HepG2 (cell line): ENCODE data around the gene NDUFB5. TPM values are rescaled to one million over a fixed set of nuclear protein-coding genes. Genes with fewer than 3 reads are reported as not detected.

Source experiments
- ATAC-seq: fragments of 200-7000 bp; cut with Tn5 transposase; 3 replicates; pipeline ENCODE4 v1.9.1; 2020; ENCODE audit warnings: mild to moderate bottlenecking, moderate library complexity
- BruUV-seq: library from RNA; stranded (reverse); fragments of 400-500 nt; replicated peaks from 2 replicates; lab custom pipeline; 2021; lab: Mats Ljungman, UMichigan
- CTCF ChIA-PET: fragments of 300-600 bp; formaldehyde crosslinking; extraction: SDS; loops from one replicate; lab custom pipeline; 2021; ENCODE audit warnings: low total read pairs, inconsistent platforms, low intra/inter-chr PET ratio; lab: Yijun Ruan, JAX
- POLR2A ChIA-PET: fragments of 350-600 bp; sonication (Branson Sonifier 250); formaldehyde crosslinking; loops from one replicate; lab custom pipeline; 2020; ENCODE audit warnings: antibody characterized with exemption, inconsistent platforms; lab: Yijun Ruan, JAX
- DNase-seq: peaks from one replicate; pipeline ENCODE4 v3.0.0-alpha.2; 2015; ENCODE audit warnings: low spot score
- FAIRE-seq: peaks from 3 replicates; lab custom pipeline; 2011; peaks lifted over from hg19 to GRCh38; lab: Jason Lieb, UNC
- H2AFZ ChIP-seq: one replicate; pipeline ENCODE4 v1.6.1; 2011; ENCODE audit warnings: low read length, inconsistent platforms
- H3K27ac ChIP-seq: fragments of 300-600 bp; 3 replicates; pipeline ENCODE4 v1.8.0; 2011; ENCODE audit warnings: mixed run types, mild to moderate bottlenecking, mixed read lengths, low read length, inconsistent platforms; ENCODE audit not compliant: insufficient read depth; ENCODE audit errors: extremely low read length
- H3K27me3 ChIP-seq, 2 experiments: fragments of 200-600 bp in 1 of 2; 2 replicates in 1 of 2; 3 replicates in 1 of 2; pipeline versions ENCODE4 v1.6.0 to v1.8.0; 2011; ENCODE audit warnings: low read length in 2 of 2, mild to moderate bottlenecking in 2 of 2, moderate library complexity in 2 of 2, inconsistent platforms in 1 of 2; ENCODE audit not compliant: insufficient read depth in 2 of 2, control insufficient read depth in 1 of 2
- H3K36me3 ChIP-seq, 2 experiments: fragments of 200-600 bp in 1 of 2; replicated peaks in 1 of 2; 2 replicates in 1 of 2; 3 replicates in 1 of 2; pipeline versions ENCODE4 v1.5.1 to v1.8.0; 2011; ENCODE audit warnings: low read length in 2 of 2, inconsistent platforms in 1 of 2; ENCODE audit not compliant: insufficient read depth in 2 of 2, control insufficient read depth in 1 of 2
- H3K4me1 ChIP-seq: 2 replicates; pipeline ENCODE4 v1.5.1; 2012; ENCODE audit warnings: low read length, inconsistent platforms; ENCODE audit not compliant: insufficient read depth
- H3K4me2 ChIP-seq: 2 replicates; pipeline ENCODE4 v1.6.0; 2011; ENCODE audit warnings: low read depth, low read length, inconsistent platforms
- H3K4me3 ChIP-seq, 3 experiments: fragments of 200-600 bp in 1 of 3; sonication (generic), shearing (Covaris generic) in 1 of 3; replicated peaks in 1 of 3; 2 replicates each; pipeline ENCODE4 v1.5.1; 2011 to 2016; ENCODE audit warnings: low read length in 3 of 3, inconsistent platforms in 2 of 3, low read depth in 2 of 3, mild to moderate bottlenecking in 2 of 3, control low read depth in 1 of 3, mixed read lengths in 1 of 3; ENCODE audit not compliant: insufficient read depth in 1 of 3
- H3K79me2 ChIP-seq: one replicate; pipeline ENCODE4 v1.6.1; 2011; ENCODE audit warnings: low read length, inconsistent platforms; ENCODE audit not compliant: insufficient read depth
- H3K9ac ChIP-seq: 2 replicates; pipeline ENCODE4 v1.6.0; 2011; ENCODE audit warnings: mild to moderate bottlenecking, low read depth, low read length, inconsistent platforms; ENCODE audit not compliant: insufficient read depth
- H3K9me3 ChIP-seq: 2 replicates; pipeline ENCODE4 v1.5.1; 2012; ENCODE audit warnings: mild to moderate bottlenecking, low read length
- H4K20me1 ChIP-seq: 2 replicates; pipeline ENCODE4 v1.6.0; 2011; ENCODE audit warnings: inconsistent platforms, mild to moderate bottlenecking, low read length, moderate library complexity; ENCODE audit not compliant: insufficient read depth
- ARNT2 ChIP-seq: sonication (generic); formaldehyde crosslinking; IDR thresholded peaks from 2 replicates; pipeline ENCODE4 v1.8.0; 2022; ENCODE audit warnings: mild to moderate bottlenecking, low read depth, missing genetic modification reagents, moderate library complexity
- BRCA1 ChIP-seq: sonication (generic); formaldehyde crosslinking; IDR thresholded peaks from 2 replicates; pipeline ENCODE4 v1.4.0; 2020; ENCODE audit warnings: missing genetic modification reagents
- CHD2 ChIP-seq: IDR thresholded peaks from 2 replicates; pipeline ENCODE4 v1.6.1; 2011; ENCODE audit warnings: low read depth, low read length, improper control_type of control experiment
- DNMT1 ChIP-seq: sonication (generic); formaldehyde crosslinking; IDR thresholded peaks from 2 replicates; pipeline ENCODE4 v1.5.1; 2020; ENCODE audit warnings: mild to moderate bottlenecking, missing genetic modification reagents
- ELF1 ChIP-seq: sonication (generic); formaldehyde crosslinking; IDR thresholded peaks from 2 replicates; pipeline ENCODE4 v1.4.0; 2020; ENCODE audit warnings: missing genetic modification reagents
- GABPA ChIP-seq, 2 experiments: IDR thresholded peaks; 2 replicates each; pipeline ENCODE4 v1.6.1; 2011 to 2016; ENCODE audit warnings: low read depth in 2 of 2, low read length in 1 of 2, missing biosample characterization in 1 of 2, missing genetic modification characterization in 1 of 2
- KLF6 ChIP-seq: IDR thresholded peaks from 2 replicates; pipeline ENCODE4 v1.8.0; 2016; ENCODE audit warnings: missing biosample characterization, missing genetic modification reagents
- NR2F1 ChIP-seq, 2 experiments: fragments of 450-650 bp in 1 of 2; formaldehyde crosslinking in 1 of 2; IDR thresholded peaks; 2 replicates each; pipeline versions ENCODE4 v1.5.0 to v1.6.1; 2016 to 2020; ENCODE audit warnings: mild to moderate bottlenecking in 1 of 2, missing compliant biosample characterization in 1 of 2, missing genetic modification reagents in 1 of 2, moderate library complexity in 1 of 2
- PHF8 ChIP-seq: sonication (generic); formaldehyde crosslinking; IDR thresholded peaks from 2 replicates; pipeline ENCODE4 v1.5.0; 2020; ENCODE audit warnings: missing genetic modification reagents
- REPIN1 ChIP-seq: sonication (generic); formaldehyde crosslinking; IDR thresholded peaks from 2 replicates; pipeline ENCODE4 v1.8.0; 2022; ENCODE audit warnings: missing genetic modification reagents, low read depth, mild to moderate bottlenecking, borderline replicate concordance
- SATB2 ChIP-seq: sonication (generic); formaldehyde crosslinking; IDR thresholded peaks from 2 replicates; pipeline ENCODE4 v1.5.0; 2020; ENCODE audit warnings: missing genetic modification reagents
- SIX4 ChIP-seq: sonication (generic); formaldehyde crosslinking; IDR thresholded peaks from 2 replicates; pipeline ENCODE4 v1.4.0; 2020; ENCODE audit warnings: missing genetic modification reagents
- ZNF383 ChIP-seq: sonication (generic); formaldehyde crosslinking; IDR thresholded peaks from 2 replicates; pipeline ENCODE4 v1.4.0; 2020; ENCODE audit warnings: missing genetic modification reagents, mild to moderate bottlenecking, borderline replicate concordance
- ZNF563 ChIP-seq: sonication (generic); formaldehyde crosslinking; IDR thresholded peaks from 2 replicates; pipeline ENCODE4 v1.8.0; 2022; ENCODE audit warnings: mild to moderate bottlenecking, moderate library complexity, missing genetic modification reagents
- WGBS: methylation state at CpG from one replicate; pipeline ENCODE4 v1.1.6; 2017; ENCODE audit warnings: low lambda C conversion rate; 5-methylcytosine and 5-hydroxymethylcytosine counted together
- in situ Hi-C: cut with HindIII; loops from 2 replicates; pipeline ENCODE4 v1.10.0; 2017; ENCODE audit warnings: low pct_unique_long_range_greater_than_20kb; ENCODE audit not compliant: extremely low pct_ligation_motif_present
- intact Hi-C: fragments of 100-400 bp; cut with micrococcal nuclease; formaldehyde crosslinking; loops from one replicate; pipeline ENCODE4 v1.10.0; 2022; ENCODE audit not compliant: unreplicated experiment
- polyA plus RNA-seq, 8 experiments: library from polyadenylated mRNA; depleted of rRNA in 3 of 8; stranded (reverse) in 7 of 8; unstranded in 1 of 8; fragments of >200 nt; fragmentation: Illumina TruSeq in 4 of 8; extraction: Trizol in 4 of 8; gene quantifications; 2 replicates each; pipeline versions ENCODE4 v1.2.1 to v1.2.3, GENCODE V29; 2011 to 2016; ENCODE audit warnings: low read depth in 4 of 8, missing spikeins in 1 of 8, mixed read lengths in 1 of 8; ENCODE audit not compliant: insufficient read depth in 1 of 8
- total RNA-seq, 5 experiments: library from RNA; depleted of rRNA; stranded (reverse); fragments of >200 nt; fragmentation: Illumina TruSeq; extraction: Trizol; gene quantifications; 2 replicates each; pipeline ENCODE4 v1.2.3, GENCODE V29; 2016; ENCODE audit warnings: low read depth in 1 of 5
- TF ChIP-seq, protein P1 (sequence below): sonication (generic); formaldehyde crosslinking; IDR thresholded peaks from 2 replicates; pipeline ENCODE4 v1.8.1; 2023; ENCODE audit warnings: mild to moderate bottlenecking, missing genetic modification reagents
- TF ChIP-seq, protein P2 (sequence below): sonication (generic); formaldehyde crosslinking; conservative IDR thresholded peaks from 2 replicates; pipeline ENCODE4 v1.5.0; 2020; ENCODE audit warnings: missing genetic modification reagents
- TF ChIP-seq, protein P3 (sequence below): fragments of 450-650 bp; IDR thresholded peaks from 2 replicates; pipeline ENCODE4 v1.6.1; 2016

The NDUFB5 gene
- total and polyA plus RNA-seq, 2 of the 13 experiments (the other 11 are each of a cell fraction or from before 2014, with no cell fraction given): 43.3 to 120 TPM

DNA sequence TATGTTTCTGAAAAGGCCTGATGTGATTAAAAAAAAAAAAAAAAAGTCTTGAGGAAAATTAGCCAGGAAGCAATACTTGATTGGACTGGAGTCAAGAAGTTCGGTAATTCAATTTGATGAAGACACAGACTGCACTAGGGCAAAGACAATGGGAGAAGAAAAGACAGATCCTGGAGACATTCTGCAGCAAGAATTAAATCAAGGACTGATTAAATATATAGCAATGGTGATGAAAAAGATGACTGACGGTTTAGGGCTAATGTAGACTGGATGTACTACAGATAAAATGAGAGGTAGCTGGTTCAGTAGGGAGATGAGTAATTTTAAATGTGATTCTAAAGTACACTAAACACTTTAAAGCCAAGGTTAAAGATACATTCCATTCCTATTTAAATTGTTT lies 13.9 kb upstream of the NDUFB5 start (continued):
- TF ChIP-seq, protein P1, sequence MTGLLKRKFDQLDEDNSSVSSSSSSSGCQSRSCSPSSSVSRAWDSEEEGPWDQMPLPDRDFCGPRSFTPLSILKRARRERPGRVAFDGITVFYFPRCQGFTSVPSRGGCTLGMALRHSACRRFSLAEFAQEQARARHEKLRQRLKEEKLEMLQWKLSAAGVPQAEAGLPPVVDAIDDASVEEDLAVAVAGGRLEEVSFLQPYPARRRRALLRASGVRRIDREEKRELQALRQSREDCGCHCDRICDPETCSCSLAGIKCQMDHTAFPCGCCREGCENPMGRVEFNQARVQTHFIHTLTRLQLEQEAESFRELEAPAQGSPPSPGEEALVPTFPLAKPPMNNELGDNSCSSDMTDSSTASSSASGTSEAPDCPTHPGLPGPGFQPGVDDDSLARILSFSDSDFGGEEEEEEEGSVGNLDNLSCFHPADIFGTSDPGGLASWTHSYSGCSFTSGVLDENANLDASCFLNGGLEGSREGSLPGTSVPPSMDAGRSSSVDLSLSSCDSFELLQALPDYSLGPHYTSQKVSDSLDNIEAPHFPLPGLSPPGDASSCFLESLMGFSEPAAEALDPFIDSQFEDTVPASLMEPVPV (CRISPR knock-in tag): no peak
- TF ChIP-seq ZNF383 (CRISPR knock-in tag) (no peak), BRCA1 (CRISPR knock-in tag) (no peak), ELF1 (CRISPR knock-in tag) (no peak), SIX4 (no peak), KLF6 (CRISPR knock-in tag) (no peak), SATB2 (no peak)
- TF ChIP-seq, all 625 proteins: peak for 0

DNA sequence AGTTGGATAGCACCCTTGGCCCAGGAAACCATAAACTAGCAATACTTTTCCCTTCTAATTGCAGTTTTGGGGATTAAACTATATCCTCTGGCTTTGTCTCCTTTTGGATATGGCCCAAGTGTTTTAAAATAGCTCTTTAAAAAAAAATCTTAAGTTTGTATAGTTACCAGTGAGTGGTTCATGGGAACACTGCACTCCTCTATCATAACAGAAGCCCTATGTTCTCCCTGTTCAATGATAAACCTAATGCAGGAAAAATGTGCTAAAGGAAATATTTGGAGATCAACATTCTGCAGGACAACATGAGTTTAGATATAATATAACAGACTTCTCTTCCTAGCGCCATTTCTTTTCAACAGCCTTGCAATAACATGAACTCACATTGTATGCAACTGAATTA lies 13.3 kb upstream of the NDUFB5 start:
- Histone ChIP-seq H3K4me3 (no peak overlapping the region), H3K27me3 (no peaks in the 10 kb centered on the region), H3K27ac (no peak overlapping the region), H3K4me2 (no peak overlapping the region), H3K4me1 (no peaks in the 10 kb centered on the region), H4K20me1 (no peaks in the 10 kb centered on the region), H3K79me2 (no peaks in the 10 kb centered on the region), H3K36me3 (peaks cover 7 to 79% of the 10 kb centered on the region in 2 experiments), H2AFZ (no peak overlapping the region), H3K9ac (no peak overlapping the region), H3K9me3 (no peaks in the 10 kb centered on the region)
- ChIA-PET POLR2A (no interaction called here), CTCF (no interaction called here)
- 92% methylated on average over 1 of the region's 1 CpG for WGBS
- intact Hi-C loops (no loop called here), in situ Hi-C loops (no loop called here)
- FAIRE-seq (no peak), ATAC-seq (no peak), DNase-seq (no peak)
- no TSS peak for BruUV-seq
- TF ChIP-seq, protein P2, sequence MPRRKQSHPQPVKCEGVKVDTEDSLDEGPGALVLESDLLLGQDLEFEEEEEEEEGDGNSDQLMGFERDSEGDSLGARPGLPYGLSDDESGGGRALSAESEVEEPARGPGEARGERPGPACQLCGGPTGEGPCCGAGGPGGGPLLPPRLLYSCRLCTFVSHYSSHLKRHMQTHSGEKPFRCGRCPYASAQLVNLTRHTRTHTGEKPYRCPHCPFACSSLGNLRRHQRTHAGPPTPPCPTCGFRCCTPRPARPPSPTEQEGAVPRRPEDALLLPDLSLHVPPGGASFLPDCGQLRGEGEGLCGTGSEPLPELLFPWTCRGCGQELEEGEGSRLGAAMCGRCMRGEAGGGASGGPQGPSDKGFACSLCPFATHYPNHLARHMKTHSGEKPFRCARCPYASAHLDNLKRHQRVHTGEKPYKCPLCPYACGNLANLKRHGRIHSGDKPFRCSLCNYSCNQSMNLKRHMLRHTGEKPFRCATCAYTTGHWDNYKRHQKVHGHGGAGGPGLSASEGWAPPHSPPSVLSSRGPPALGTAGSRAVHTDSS: no peak
- TF ChIP-seq GABPA (IDR thresholded peaks at IDR 0.05; ENCODE audit: low read depth, low read length): no peak
- no peak for TF ChIP-seq GABPA (CRISPR knock-in tag; IDR thresholded peaks at IDR 0.05; ENCODE audit: low read depth)
- no peak for TF ChIP-seq REPIN1 (CRISPR knock-in tag)
- TF ChIP-seq DNMT1 (CRISPR knock-in tag): no peak
- TF ChIP-seq, protein P3, sequence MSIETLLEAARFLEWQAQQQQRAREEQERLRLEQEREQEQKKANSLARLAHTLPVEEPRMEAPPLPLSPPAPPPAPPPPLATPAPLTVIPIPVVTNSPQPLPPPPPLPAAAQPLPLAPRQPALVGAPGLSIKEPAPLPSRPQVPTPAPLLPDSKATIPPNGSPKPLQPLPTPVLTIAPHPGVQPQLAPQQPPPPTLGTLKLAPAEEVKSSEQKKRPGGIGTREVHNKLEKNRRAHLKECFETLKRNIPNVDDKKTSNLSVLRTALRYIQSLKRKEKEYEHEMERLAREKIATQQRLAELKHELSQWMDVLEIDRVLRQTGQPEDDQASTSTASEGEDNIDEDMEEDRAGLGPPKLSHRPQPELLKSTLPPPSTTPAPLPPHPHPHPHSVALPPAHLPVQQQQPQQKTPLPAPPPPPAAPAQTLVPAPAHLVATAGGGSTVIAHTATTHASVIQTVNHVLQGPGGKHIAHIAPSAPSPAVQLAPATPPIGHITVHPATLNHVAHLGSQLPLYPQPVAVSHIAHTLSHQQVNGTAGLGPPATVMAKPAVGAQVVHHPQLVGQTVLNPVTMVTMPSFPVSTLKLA: no peak
- TF ChIP-seq PHF8 (CRISPR knock-in tag): no peak
- TF ChIP-seq ZNF563 (CRISPR knock-in tag): no peak
- no peak for TF ChIP-seq NR2F1 (CRISPR knock-in tag; IDR thresholded peaks at IDR 0.05)
- TF ChIP-seq ARNT2 (CRISPR knock-in tag): no peak
- TF ChIP-seq CHD2: no peak
